ENCODE results near the gene MALAT1.

- TF ChIP-seq, protein P1, sequence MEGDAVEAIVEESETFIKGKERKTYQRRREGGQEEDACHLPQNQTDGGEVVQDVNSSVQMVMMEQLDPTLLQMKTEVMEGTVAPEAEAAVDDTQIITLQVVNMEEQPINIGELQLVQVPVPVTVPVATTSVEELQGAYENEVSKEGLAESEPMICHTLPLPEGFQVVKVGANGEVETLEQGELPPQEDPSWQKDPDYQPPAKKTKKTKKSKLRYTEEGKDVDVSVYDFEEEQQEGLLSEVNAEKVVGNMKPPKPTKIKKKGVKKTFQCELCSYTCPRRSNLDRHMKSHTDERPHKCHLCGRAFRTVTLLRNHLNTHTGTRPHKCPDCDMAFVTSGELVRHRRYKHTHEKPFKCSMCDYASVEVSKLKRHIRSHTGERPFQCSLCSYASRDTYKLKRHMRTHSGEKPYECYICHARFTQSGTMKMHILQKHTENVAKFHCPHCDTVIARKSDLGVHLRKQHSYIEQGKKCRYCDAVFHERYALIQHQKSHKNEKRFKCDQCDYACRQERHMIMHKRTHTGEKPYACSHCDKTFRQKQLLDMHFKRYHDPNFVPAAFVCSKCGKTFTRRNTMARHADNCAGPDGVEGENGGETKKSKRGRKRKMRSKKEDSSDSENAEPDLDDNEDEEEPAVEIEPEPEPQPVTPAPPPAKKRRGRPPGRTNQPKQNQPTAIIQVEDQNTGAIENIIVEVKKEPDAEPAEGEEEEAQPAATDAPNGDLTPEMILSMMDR (conservative IDR thresholded peaks at IDR 0.05 in 1 of 2, IDR thresholded peaks at IDR 0.05 in 1 of 2; ENCODE audit: extremely low read depth in 1 of 2, insufficient read depth in 1 of 2, low read depth in 1 of 2, low read length in 2 of 2): no peak
- TF ChIP-seq EZH2 (IDR thresholded peaks at IDR 0.05; ENCODE audit: borderline replicate concordance, low read length): no peak
Measured at GRCh38 chr11:65454696-65455456, 44.0 kb upstream of the MALAT1 start.

Measured in mammary epithelial cell (primary cell).